Measurements from ENCODE around the gene SPON1.

- TF ChIP-seq CTCF (IDR thresholded peaks at IDR 0.05; ENCODE audit: low read length) = no peak
- TF ChIP-seq EZH2 (IDR thresholded peaks at IDR 0.05; ENCODE audit: borderline replicate concordance, low read length) = no peak
These were observed 119.2 kb downstream of the SPON1 start for GRCh38 chr11:14081581-14082231.

All from OCI-LY1 (cell line).